ENCODE results near the gene NDNF.

NDNF gene

DNA sequence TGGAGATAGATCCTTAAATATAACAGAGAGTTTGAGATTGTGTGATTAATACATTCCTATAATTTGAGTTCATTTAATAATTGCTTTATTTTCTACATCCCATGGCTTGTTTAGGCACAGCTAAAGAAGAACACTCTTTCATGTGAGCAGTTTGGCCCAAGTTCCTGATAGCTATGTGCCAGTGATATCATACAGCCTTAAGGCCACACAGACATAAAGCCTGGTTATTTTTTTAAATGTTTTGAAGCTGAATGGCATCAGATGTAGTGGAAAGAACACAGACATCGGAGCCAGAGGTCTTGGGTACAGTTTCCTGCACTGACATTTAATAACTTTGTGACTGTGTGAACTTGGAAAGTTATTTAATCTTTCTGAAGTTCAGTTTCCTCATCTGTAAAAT lies 7.0 kb upstream of the NDNF start:
- no peak for TF ChIP-seq GATA2 (IDR thresholded peaks at IDR 0.05; ENCODE audit: low read depth, low read length)
- no peak for TF ChIP-seq GATA3 (IDR thresholded peaks at IDR 0.05; ENCODE audit: low read depth, low read length)

- TF ChIP-seq GATA3 (IDR thresholded peaks at IDR 0.05; ENCODE audit: low read depth, low read length) (no peak), GATA2 (IDR thresholded peaks at IDR 0.05; ENCODE audit: low read depth, low read length) (no peak)
Measured at GRCh38 chr4:121077496-121077895, 5.2 kb upstream of the NDNF start.

- TF ChIP-seq GATA2 (IDR thresholded peaks at IDR 0.05; ENCODE audit: low read depth, low read length): no peak
- TF ChIP-seq GATA3 (IDR thresholded peaks at IDR 0.05; ENCODE audit: low read depth, low read length): no peak
Measured at GRCh38 chr4:121076416-121076815, 4.1 kb upstream of the NDNF start.

DNA sequence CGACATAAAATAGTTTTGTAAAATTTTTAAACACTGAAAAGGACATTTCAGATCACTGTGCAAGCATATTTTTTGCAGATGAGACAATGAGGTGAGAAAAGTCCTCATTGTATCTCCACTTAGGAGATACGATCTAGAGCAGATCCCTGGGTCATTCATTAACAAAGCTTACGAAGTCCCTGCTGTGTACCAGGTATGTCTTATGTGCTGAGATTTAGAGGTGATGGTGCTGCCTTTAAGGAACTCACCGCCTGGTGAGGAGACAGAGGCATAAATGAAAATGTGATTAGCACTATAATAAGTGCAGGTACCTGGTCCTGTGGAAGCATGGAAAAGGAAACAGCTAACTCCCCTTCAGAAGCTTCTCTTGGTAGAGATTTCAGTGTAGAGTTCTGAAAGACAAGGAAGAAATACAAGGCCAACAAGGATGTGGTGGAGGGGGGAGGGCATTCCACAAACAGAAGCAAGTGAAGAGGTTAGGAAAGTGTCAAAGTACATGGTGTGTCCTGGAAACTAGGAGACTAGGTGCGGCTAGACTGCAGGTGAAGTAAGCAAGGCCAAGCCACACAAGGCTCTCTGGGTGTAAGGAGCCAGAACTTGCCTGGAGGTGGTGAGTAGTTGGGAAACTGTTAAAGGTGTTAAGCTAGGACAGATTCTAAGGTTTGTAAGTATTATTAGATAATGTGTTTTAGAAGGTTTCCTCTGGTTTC lies 1.5 kb upstream of the NDNF start:
- TF ChIP-seq GATA2 (IDR thresholded peaks at IDR 0.05; ENCODE audit: low read depth, low read length): no peak
- TF ChIP-seq GATA3 (IDR thresholded peaks at IDR 0.05; ENCODE audit: low read depth, low read length): no peak

GRCh38 chr4:121073004-121073435 lies 685 bp upstream of the NDNF start:
- TF ChIP-seq GATA3 (IDR thresholded peaks at IDR 0.05; ENCODE audit: low read depth, low read length) (no peak), GATA2 (IDR thresholded peaks at IDR 0.05; ENCODE audit: low read depth, low read length) (no peak)

- TF ChIP-seq GATA2 (IDR thresholded peaks at IDR 0.05; ENCODE audit: low read depth, low read length) (no peak), GATA3 (IDR thresholded peaks at IDR 0.05; ENCODE audit: low read depth, low read length) (no peak)
Measured at GRCh38 chr4:121071640-121072223, 603 bp downstream of the NDNF start.

GRCh38 chr4:121070696-121071639 lies 1.4 kb downstream of the NDNF start:
- TF ChIP-seq GATA2 (IDR thresholded peaks at IDR 0.05; ENCODE audit: low read depth, low read length) (no peak), GATA3 (IDR thresholded peaks at IDR 0.05; ENCODE audit: low read depth, low read length) (no peak)

DNA sequence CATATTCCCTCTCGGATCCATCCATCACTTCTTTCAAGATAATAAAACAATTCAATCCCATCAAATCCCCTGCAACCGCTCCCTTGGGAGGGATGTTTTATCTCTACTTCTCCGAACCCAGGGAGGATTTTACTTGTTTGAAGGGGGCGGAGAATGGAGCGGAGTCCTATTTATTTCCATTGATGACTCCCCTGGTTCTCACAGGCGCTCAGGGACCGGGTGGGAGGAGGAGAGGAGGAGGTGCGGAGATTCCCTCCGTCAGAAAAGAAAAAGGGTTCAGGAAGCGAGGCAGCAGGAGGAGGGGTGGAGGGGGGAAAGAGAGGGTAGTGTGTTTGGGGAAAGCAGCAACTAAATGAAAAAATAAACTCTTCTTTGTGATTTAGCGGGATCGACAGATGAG lies 2.1 kb downstream of the NDNF start:
- TF ChIP-seq GATA2 (IDR thresholded peaks at IDR 0.05; ENCODE audit: low read depth, low read length) (no peak), GATA3 (IDR thresholded peaks at IDR 0.05; ENCODE audit: low read depth, low read length) (no peak)

DNA sequence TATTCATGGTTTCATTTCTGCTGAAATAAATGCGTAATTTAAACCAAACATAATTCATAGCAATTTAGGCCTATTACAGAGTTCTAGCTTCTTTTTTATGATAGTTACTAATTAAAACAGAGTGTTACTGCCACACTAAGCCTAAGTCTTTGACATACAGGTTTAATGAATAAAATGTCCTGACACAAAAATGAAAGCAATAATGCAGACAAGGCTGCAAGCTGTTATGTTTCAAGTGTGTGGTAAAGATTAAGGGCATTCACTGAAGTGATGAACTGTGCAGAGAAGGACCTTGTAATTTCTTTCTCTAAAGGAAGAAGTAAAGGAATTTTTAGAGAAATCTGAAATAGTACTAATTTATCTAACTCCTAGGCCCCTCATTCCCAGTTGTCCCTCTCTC lies 2.9 kb downstream of the NDNF start:
- TF ChIP-seq GATA3 (IDR thresholded peaks at IDR 0.05; ENCODE audit: low read depth, low read length) (no peak), GATA2 (IDR thresholded peaks at IDR 0.05; ENCODE audit: low read depth, low read length) (no peak)

GRCh38 chr4:121064482-121064881 lies 7.9 kb downstream of the NDNF start:
- no peak for TF ChIP-seq GATA2 (IDR thresholded peaks at IDR 0.05; ENCODE audit: low read depth, low read length)
- no peak for TF ChIP-seq GATA3 (IDR thresholded peaks at IDR 0.05; ENCODE audit: low read depth, low read length)

DNA sequence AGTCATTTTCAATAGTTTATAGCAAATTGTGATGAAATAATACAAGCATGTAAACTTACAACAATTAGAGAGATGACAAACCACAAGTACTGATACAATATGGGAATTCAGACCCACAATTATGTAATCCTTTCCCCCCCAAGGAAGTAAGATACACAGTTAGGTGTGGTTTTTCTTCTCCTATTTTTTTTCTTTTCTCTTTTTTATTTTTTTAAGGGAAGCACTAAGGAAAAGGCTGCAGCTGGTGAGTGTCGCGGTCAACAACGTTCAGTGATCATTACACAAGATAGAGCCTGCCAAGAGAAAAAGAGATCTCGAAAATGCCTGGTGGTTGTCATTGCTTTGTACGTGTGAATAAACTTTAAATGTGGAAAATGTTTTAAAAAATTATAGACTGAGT lies 9.8 kb downstream of the NDNF start:
- TF ChIP-seq GATA2 (IDR thresholded peaks at IDR 0.05; ENCODE audit: low read depth, low read length) (no peak), GATA3 (IDR thresholded peaks at IDR 0.05; ENCODE audit: low read depth, low read length) (no peak)

GRCh38 chr4:121061861-121062260 lies 10.5 kb downstream of the NDNF start:
- TF ChIP-seq GATA3 (IDR thresholded peaks at IDR 0.05; ENCODE audit: low read depth, low read length): no peak
- TF ChIP-seq GATA2 (IDR thresholded peaks at IDR 0.05; ENCODE audit: low read depth, low read length): no peak

DNA sequence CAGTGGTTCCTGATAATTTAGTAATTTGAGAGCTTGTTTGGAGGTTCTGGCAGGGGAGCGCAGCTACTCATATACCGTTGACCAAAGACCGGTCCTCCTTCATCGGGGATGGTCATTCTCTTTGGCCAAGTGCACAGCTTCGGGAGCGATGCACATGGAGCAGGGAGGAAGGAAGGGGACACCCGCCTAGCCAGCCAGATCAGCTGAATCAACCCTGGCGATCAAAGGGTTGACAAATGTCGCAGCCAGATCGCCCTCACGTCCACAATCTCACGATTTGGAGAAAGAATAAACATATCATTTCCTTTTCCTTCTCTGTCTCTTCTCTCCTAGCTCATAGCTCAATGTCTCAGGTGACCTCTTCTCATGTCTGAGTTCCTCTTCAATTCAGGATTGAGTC lies 11.1 kb downstream of the NDNF start:
- TF ChIP-seq GATA3 (IDR thresholded peaks at IDR 0.05; ENCODE audit: low read depth, low read length): no peak
- TF ChIP-seq GATA2 (IDR thresholded peaks at IDR 0.05; ENCODE audit: low read depth, low read length): no peak

GRCh38 chr4:121057466-121057922 lies 14.8 kb downstream of the NDNF start:
- TF ChIP-seq GATA3 (IDR thresholded peaks at IDR 0.05; ENCODE audit: low read depth, low read length) (no peak), GATA2 (IDR thresholded peaks at IDR 0.05; ENCODE audit: low read depth, low read length) (peak; percentile 52)

Measured in SH-SY5Y (cell line).